GM12801 (cell line): ENCODE results near the gene IL17RA.

Source experiments
- CTCF ChIP-seq: IDR thresholded peaks from one replicate; pipeline ENCODE4 v1.5.1; 2011; ENCODE audit warnings: control low read depth; ENCODE audit not compliant: insufficient read length; ENCODE audit errors: extremely low read depth

Gene IL17RA

GRCh38 chr22:17097062-17097461 is 12.3 kb downstream of the IL17RA start:
- TF ChIP-seq CTCF = no peak

- no peak for TF ChIP-seq CTCF
Observed at GRCh38 chr22:17097701-17098100, 12.9 kb downstream of the IL17RA start.

GRCh38 chr22:17098379-17098819 is 13.6 kb downstream of the IL17RA start:
- TF ChIP-seq CTCF = no peak

GRCh38 chr22:17100621-17101020 is 15.8 kb downstream of the IL17RA start:
- TF ChIP-seq CTCF = no peak

GRCh38 chr22:17101475-17102296 is 16.9 kb downstream of the IL17RA start:
- TF ChIP-seq CTCF = no peak

- TF ChIP-seq CTCF = no peak
Observed at GRCh38 chr22:17102297-17102667, 17.5 kb downstream of the IL17RA start.

GRCh38 chr22:17103351-17103750 is 18.6 kb downstream of the IL17RA start:
- TF ChIP-seq CTCF = no peak
